ENCODE results near the gene SPCS2. TPM values are rescaled to one million over a fixed set of nuclear protein-coding genes. Genes with fewer than 3 reads are reported as not detected.
A peak's percentile ranks its signal among the peaks of the same experiment; 100 is the strongest.

Gene SPCS2
- total RNA-seq, 2 donors from 2014 or later: 26.6 to 34.7 TPM

DNA sequence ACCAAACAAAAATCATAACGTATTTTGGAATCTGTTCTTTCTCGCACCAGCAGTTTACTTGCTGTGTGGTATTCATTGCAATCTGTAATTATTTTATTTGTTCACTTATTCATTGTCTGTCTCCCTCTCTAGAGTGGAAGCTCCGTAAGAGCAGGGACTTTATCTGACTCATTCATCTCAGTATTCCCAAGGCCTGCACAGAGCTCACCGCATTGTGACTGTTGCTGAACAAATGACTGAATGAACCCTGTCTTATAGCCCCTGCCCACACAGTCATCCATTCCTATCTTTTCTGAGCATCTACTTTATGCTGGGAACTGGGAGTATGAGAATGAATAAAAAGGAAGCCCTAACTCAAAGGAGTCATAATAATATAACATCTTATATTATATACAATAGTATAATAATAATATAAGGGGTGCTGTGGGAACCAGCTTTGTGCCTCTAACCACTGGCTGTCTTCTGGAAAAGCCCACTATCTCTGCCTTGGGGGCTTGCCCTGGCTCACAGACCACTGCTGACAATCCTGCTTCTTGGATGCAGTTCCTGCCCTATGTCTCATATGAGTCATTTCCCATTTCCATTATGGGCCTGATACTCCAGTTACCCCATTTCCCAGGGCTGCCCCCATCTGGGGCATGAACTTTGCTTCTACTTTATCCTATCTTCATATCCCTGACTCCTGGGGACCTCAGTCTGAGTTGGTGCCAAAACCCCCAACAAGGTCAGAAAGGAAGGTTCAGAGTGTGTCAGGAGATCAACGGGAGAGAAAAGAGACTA lies 11.2 kb upstream of the SPCS2 start:
- H3K36me3 ChIP-seq: peaks cover 24% of the 10 kb centered on the region
- TF ChIP-seq, protein P1, sequence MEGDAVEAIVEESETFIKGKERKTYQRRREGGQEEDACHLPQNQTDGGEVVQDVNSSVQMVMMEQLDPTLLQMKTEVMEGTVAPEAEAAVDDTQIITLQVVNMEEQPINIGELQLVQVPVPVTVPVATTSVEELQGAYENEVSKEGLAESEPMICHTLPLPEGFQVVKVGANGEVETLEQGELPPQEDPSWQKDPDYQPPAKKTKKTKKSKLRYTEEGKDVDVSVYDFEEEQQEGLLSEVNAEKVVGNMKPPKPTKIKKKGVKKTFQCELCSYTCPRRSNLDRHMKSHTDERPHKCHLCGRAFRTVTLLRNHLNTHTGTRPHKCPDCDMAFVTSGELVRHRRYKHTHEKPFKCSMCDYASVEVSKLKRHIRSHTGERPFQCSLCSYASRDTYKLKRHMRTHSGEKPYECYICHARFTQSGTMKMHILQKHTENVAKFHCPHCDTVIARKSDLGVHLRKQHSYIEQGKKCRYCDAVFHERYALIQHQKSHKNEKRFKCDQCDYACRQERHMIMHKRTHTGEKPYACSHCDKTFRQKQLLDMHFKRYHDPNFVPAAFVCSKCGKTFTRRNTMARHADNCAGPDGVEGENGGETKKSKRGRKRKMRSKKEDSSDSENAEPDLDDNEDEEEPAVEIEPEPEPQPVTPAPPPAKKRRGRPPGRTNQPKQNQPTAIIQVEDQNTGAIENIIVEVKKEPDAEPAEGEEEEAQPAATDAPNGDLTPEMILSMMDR (IDR thresholded peaks at IDR 0.05): no peak
- H3K4me3 ChIP-seq: no peak overlapping the region
- no peak for DNase-seq (ENCODE audit: low spot score)
- H3K27me3 ChIP-seq: no peaks in the 10 kb centered on the region
- H3K9me3 ChIP-seq: no peaks in the 10 kb centered on the region
- H3K4me1 ChIP-seq: no peaks in the 10 kb centered on the region
- no peak overlapping the region for H3K27ac ChIP-seq

DNA sequence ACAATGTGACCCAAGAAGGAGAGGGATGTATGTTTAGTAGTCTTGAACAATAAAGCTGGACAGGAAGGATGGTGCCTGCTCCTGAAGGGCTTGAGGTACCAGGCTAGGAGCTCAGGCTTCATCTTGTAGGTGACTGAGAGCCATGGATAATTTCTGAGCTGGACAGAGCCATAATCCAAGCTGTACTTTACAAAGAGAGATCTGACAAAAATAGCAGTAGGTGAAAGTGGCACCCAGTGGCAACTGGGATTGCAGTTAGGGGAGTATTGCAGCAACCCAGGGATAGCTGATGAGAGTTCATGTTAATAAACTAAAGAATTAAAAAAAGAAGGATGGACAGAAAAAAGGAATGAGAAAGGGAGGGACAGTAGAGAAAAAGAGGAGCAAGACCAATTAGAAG lies 7.6 kb upstream of the SPCS2 start:
- H3K27me3 ChIP-seq: no peaks in the 10 kb centered on the region
- no peak overlapping the region for H3K4me3 ChIP-seq
- H3K4me1 ChIP-seq: no peaks in the 10 kb centered on the region
- no peak for DNase-seq (ENCODE audit: low spot score)
- peaks cover 6% of the 10 kb centered on the region for H3K36me3 ChIP-seq
- TF ChIP-seq, protein P1 (IDR thresholded peaks at IDR 0.05): no peak
- no peaks in the 10 kb centered on the region for H3K9me3 ChIP-seq
- no peak overlapping the region for H3K27ac ChIP-seq

DNA sequence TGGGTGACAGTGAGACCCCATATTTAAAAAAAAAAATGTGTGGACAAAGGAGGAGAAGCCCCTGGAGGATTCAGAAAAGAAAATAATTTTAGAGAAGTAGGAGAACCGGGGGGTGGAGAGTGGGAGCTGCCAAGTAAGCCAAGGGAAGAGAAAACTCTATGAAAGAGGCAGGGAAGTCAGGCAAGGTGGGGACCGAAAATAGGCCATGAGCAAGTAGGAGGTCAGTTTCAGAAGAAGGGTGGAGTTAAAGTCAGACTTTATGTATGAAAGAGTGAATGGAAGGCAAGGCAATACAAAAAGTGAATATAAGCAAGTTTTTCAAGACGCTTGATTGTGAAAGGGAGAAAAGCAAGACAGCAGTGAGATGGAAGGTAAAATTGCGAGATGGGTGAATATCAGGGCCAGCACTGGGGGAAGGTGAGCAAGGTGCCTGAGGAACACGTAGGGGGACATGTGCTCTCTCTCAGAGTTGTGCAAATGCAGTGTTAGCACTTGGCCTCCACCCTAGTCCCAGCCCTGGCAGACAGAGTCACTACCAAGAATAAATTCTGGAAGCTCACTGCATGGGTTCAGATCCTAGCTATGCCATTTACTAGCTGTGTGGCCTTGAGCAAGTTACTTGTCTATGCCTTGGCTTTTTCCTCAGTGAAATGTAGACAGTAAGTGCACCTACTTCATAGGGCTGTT lies 6.8 kb upstream of the SPCS2 start:
- H3K4me1 ChIP-seq: no peaks in the 10 kb centered on the region
- no peaks in the 10 kb centered on the region for H3K27me3 ChIP-seq
- no peak overlapping the region for H3K27ac ChIP-seq
- no peak overlapping the region for H3K4me3 ChIP-seq
- no peaks in the 10 kb centered on the region for H3K36me3 ChIP-seq
- no peaks in the 10 kb centered on the region for H3K9me3 ChIP-seq
- TF ChIP-seq, protein P1 (IDR thresholded peaks at IDR 0.05): no peak
- DNase-seq (ENCODE audit: low spot score): no peak

DNA sequence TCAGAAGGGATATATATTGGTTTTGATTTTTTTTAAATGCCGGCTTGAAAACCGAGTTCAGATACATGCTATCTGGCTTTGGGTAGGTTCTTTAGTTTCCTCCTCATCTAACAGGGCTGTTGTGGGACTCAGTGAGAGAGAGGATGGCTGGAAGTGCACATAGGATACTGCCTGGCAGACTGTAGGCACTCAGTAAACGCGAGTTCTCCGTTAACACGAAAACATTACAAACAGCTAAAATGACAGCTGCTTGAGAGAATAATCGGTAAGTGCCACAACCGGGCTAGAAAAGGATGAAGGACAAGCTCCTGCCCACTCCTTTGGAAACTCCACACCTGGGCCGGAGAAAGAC lies 544 bp upstream of the SPCS2 start:
- TF ChIP-seq, protein P1 (IDR thresholded peaks at IDR 0.05): no peak
- no peaks in the 10 kb centered on the region for H3K27me3 ChIP-seq
- H3K9me3 ChIP-seq: no peaks in the 10 kb centered on the region
- H3K36me3 ChIP-seq: no peaks in the 10 kb centered on the region
- peak overlapping the region; percentile 86 to 91 for H3K27ac ChIP-seq
- H3K4me1 ChIP-seq: peaks cover 0 to 34% of the 10 kb centered on the region in 2 donors
- no peak for DNase-seq (ENCODE audit: low spot score)
- H3K4me3 ChIP-seq: peak overlapping the region; percentile 85 to 93

DNA sequence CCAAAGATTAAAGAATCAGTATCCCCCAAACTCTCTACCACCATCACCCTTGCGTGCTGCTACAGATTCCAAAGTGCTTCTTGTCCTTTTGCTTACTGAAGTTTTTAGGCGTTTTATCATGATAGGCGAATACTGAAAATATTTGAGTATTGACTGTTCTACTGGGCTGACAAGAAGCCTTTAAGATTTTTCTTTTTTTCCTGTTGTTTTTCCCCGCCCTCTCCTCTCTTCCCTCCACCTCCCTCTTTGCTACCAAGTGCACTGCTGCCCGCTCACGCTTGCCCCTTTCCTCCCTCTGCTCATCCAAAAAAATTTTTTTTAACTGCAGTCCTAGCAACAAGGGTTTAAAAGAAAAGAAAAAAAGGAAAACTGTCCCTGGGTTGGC lies 679 bp downstream of the SPCS2 start:
- H3K4me1 ChIP-seq: peaks cover 0 to 34% of the 10 kb centered on the region in 2 donors
- H3K4me3 ChIP-seq: peak overlapping the region; percentile 85 to 93
- no peaks in the 10 kb centered on the region for H3K27me3 ChIP-seq
- peak overlapping the region; percentile 86 to 91 for H3K27ac ChIP-seq
- DNase-seq (ENCODE audit: low spot score): no peak
- no peaks in the 10 kb centered on the region for H3K36me3 ChIP-seq
- TF ChIP-seq, protein P1 (IDR thresholded peaks at IDR 0.05): no peak
- H3K9me3 ChIP-seq: no peaks in the 10 kb centered on the region
